WI38 (cell line): ENCODE results near the gene CRYZL1.

Experiments
- H3K4me3 ChIP-seq: 2 replicates; pipeline ENCODE4 v1.5.1; 2011; ENCODE audit warnings: low read depth, mild to moderate bottlenecking, control low read depth, low read length
- TF ChIP-seq, protein P1 (sequence below): IDR thresholded peaks from 2 replicates; pipeline ENCODE4 v1.5.1; 2012; ENCODE audit warnings: low read depth, mild to moderate bottlenecking, control low read depth, low read length

Gene CRYZL1

GRCh38 chr21:33572350-33572749 is 69.2 kb downstream of the CRYZL1 start:
- TF ChIP-seq, protein P1, sequence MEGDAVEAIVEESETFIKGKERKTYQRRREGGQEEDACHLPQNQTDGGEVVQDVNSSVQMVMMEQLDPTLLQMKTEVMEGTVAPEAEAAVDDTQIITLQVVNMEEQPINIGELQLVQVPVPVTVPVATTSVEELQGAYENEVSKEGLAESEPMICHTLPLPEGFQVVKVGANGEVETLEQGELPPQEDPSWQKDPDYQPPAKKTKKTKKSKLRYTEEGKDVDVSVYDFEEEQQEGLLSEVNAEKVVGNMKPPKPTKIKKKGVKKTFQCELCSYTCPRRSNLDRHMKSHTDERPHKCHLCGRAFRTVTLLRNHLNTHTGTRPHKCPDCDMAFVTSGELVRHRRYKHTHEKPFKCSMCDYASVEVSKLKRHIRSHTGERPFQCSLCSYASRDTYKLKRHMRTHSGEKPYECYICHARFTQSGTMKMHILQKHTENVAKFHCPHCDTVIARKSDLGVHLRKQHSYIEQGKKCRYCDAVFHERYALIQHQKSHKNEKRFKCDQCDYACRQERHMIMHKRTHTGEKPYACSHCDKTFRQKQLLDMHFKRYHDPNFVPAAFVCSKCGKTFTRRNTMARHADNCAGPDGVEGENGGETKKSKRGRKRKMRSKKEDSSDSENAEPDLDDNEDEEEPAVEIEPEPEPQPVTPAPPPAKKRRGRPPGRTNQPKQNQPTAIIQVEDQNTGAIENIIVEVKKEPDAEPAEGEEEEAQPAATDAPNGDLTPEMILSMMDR: no peak
- H3K4me3 ChIP-seq: no peak overlapping the region

- H3K4me3 ChIP-seq: no peak overlapping the region
- TF ChIP-seq, protein P1: no peak
Observed at GRCh38 chr21:33569991-33570390, 71.5 kb downstream of the CRYZL1 start.

DNA sequence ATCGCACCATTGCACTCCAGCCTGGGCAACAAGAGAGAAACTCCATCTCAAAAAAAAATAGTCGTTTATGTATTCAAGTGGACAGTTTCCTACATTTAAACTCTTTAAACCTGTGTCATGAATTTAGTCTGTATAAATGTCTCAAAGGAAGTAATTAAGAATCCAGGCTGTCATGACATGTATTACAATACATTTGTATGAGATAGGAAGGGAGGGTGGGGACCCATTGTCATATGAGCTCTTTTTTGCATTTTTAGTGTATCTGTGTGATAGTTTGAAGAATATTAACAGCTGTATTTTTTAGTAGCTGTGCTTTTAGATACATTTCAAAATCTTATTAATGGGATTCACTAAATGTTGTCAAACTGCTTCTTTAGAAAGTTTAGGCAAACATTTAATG is 73.1 kb downstream of the CRYZL1 start:
- TF ChIP-seq, protein P1: no peak
- H3K4me3 ChIP-seq: no peak overlapping the region

DNA sequence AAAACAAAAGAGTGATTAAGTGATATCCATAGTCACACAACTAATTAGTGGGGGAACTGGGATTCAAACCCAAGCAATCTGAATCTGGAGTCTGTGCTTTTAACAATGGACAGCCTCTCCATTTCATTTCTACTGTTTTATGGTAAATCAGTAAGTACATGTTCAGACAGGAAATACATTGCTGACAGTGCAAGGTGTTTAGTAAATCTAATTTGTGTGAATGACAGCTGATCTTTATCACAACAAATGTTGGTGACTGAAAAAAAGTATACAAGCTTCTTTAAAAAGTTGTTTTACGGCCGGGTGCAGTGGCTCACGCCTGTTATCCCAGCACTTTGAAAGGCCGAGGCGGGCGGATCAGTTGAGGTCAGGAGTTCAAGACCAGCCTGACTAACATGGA is 73.6 kb downstream of the CRYZL1 start:
- TF ChIP-seq, protein P1: no peak
- no peak overlapping the region for H3K4me3 ChIP-seq

DNA sequence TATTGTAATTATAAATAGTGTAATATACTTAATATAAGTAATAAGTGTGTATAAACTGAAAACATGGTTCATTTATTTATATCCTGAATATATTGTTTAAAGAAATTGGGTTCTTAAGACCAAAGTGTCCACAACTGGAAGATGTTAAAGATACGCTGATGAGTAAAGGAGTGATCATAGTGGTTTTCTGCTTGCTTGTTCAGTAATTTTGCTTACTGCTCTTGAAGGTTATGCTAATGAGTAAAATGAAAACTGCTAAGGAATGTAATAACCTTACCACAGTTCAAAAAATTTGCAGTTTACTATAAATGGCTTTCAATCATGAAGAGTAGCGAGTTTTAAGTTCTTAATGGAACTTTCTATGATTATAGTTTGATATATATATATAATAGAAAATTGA is 75.0 kb downstream of the CRYZL1 start:
- no peak overlapping the region for H3K4me3 ChIP-seq
- TF ChIP-seq, protein P1: no peak

GRCh38 chr21:33562389-33562788 is 79.2 kb downstream of the CRYZL1 start:
- TF ChIP-seq, protein P1: no peak
- H3K4me3 ChIP-seq: no peak overlapping the region

- H3K4me3 ChIP-seq: no peak overlapping the region
- TF ChIP-seq, protein P1: no peak
Observed at GRCh38 chr21:33561373-33561772, 80.2 kb downstream of the CRYZL1 start.
